K562 (cell line): ENCODE measurements around the gene PITPNM1. TPM values are rescaled to one million over a fixed set of nuclear protein-coding genes. Genes with fewer than 3 reads are reported as not detected.
A peak's percentile ranks its signal among the peaks of the same experiment; 100 is the strongest.

Experiments used
- COPS2 ChIP-seq: fragments of 450-650 bp; conservative IDR thresholded peaks from 2 replicates; pipeline ENCODE4 v1.6.1; 2016; ENCODE audit warnings: mild to moderate bottlenecking, moderate library complexity
- FIP1L1 ChIP-seq: fragments of 200-400 bp; formaldehyde crosslinking; IDR thresholded peaks from 2 replicates; pipeline ENCODE4 v1.6.1; 2018; ENCODE audit warnings: mild to moderate bottlenecking, low read depth, low read length; ENCODE audit not compliant: poor library complexity, severe bottlenecking
- PHF8 ChIP-seq: fragments of 200-600 bp; sonication (generic); IDR thresholded peaks from 2 replicates; pipeline ENCODE4 v1.6.1; 2012; ENCODE audit warnings: mixed run types, mild to moderate bottlenecking, inconsistent platforms, low read length, moderate library complexity, borderline replicate concordance
- POLR2G ChIP-seq: fragments of 200-400 bp; formaldehyde crosslinking; IDR thresholded peaks from 2 replicates; pipeline ENCODE4 v1.6.1; 2017; ENCODE audit warnings: low read depth, mild to moderate bottlenecking, antibody characterized with exemption, low read length, moderate library complexity
- RBBP5 ChIP-seq: fragments of 200-600 bp; sonication (generic); IDR thresholded peaks from 2 replicates; pipeline ENCODE4 v1.6.1; 2012; ENCODE audit warnings: borderline replicate concordance, mild to moderate bottlenecking, low read length, control low read depth, inconsistent platforms; ENCODE audit not compliant: insufficient read depth, poor library complexity, severe bottlenecking
- RFX5 ChIP-seq: IDR thresholded peaks from 2 replicates; pipeline ENCODE4 v1.6.1; 2011; ENCODE audit warnings: low read depth, mild to moderate bottlenecking, improper control_type of control experiment, low read length
- THRA ChIP-seq: fragments of 450-650 bp; IDR thresholded peaks from 2 replicates; pipeline ENCODE4 v1.6.1; 2017; ENCODE audit warnings: mild to moderate bottlenecking, moderate library complexity
- ZNF398 ChIP-seq: fragments of 250-450 bp; sonication (Bioruptor Pico); IDR thresholded peaks from 2 replicates; pipeline ENCODE4 v1.8.0; 2021; ENCODE audit warnings: moderate library complexity, mild to moderate bottlenecking, inconsistent platforms
- ZNF778 ChIP-seq: fragments of 450-650 bp; formaldehyde crosslinking; IDR thresholded peaks from 2 replicates; pipeline ENCODE4 v1.4.0; 2020; ENCODE audit warnings: mild to moderate bottlenecking, moderate library complexity
- polyA plus RNA-seq, 8 experiments: library from polyadenylated mRNA; depleted of rRNA in 4 of 8; stranded (reverse) in 5 of 8; unstranded in 3 of 8; fragments of >200 nt; fragmentation: Nextera tagmentation in 2 of 8; fragmentation: Illumina TruSeq in 1 of 8; extraction: Ambion mirVana in 2 of 8; extraction: Trizol in 1 of 8; gene quantifications; 2 replicates each; pipeline versions ENCODE4 v1.2.1 to v1.2.3, GENCODE V29; 2011 to 2014; ENCODE audit warnings: inconsistent platforms in 1 of 8, missing spikeins in 1 of 8
- total RNA-seq, 7 experiments: library from RNA; depleted of rRNA in 6 of 7; stranded (reverse); fragments of >200 nt in 6 of 7; fragmentation: Illumina TruSeq in 2 of 7; extraction: Trizol in 2 of 7; gene quantifications; 2 replicates each; pipeline versions ENCODE4 v1.2.1 to v1.2.3, GENCODE V29; 2011 to 2021; ENCODE audit warnings: low replicate concordance in 1 of 7
- TF ChIP-seq, protein P1 (sequence below), 3 experiments: fragments of 200-800 bp in 1 of 3; fragments of 250-450 bp in 1 of 3; fragments of 450-650 bp in 1 of 3; sonication (Bioruptor Pico) in 1 of 3; sonication (Bioruptor generic) in 1 of 3; formaldehyde crosslinking in 1 of 3; IDR thresholded peaks; 2 replicates each; pipeline versions ENCODE4 v1.6.1 to v1.8.0; 2016 to 2022; ENCODE audit warnings: mild to moderate bottlenecking in 2 of 3, missing genetic modification characterization in 2 of 3, missing compliant biosample characterization in 1 of 3, moderate library complexity in 1 of 3
- TF ChIP-seq, protein P2 (sequence below): fragments of 450-650 bp; IDR thresholded peaks from 2 replicates; pipeline ENCODE4 v1.6.1; 2017; ENCODE audit warnings: antibody characterized with exemption, mild to moderate bottlenecking

The PITPNM1 gene
- total and polyA plus RNA-seq, 9 of the 15 experiments (the other 6 are each of a cell fraction or from before 2014, with no cell fraction given), result 0.11 to 53.7 (median 16.0) TPM

DNA sequence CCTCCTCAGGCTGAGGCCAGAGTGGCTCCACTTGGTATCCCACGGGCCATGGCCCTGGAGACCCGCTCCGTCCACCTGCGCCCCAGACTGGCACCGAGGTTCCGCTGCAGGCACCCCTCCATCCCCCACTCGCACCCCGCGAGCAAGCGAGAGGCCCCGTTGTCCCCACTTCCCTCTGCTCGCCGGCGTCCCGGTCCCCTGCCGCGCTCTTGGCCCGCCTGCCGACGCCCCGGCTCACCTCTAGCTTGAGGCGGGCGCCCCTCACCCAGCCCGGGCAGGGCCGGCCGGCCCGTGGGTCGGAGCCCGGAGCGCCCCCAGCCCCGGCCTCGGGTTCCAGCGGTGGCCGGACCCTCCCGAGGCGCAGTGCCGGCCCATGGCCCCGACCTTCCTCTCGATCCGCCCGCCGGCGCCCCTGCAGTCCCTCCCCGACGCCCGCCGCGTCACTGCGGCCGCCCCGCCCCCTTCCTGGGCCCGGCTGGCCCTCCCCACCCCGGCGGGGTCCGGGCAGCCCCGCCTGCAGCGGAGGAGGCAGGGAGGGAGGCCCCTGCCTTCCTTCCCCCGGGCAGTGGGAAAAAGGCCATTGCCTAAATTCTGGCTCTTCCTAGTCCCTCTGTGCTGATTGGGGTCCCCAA lies at the start of gene PITPNM1 (continued):
- TF ChIP-seq, protein P1, sequence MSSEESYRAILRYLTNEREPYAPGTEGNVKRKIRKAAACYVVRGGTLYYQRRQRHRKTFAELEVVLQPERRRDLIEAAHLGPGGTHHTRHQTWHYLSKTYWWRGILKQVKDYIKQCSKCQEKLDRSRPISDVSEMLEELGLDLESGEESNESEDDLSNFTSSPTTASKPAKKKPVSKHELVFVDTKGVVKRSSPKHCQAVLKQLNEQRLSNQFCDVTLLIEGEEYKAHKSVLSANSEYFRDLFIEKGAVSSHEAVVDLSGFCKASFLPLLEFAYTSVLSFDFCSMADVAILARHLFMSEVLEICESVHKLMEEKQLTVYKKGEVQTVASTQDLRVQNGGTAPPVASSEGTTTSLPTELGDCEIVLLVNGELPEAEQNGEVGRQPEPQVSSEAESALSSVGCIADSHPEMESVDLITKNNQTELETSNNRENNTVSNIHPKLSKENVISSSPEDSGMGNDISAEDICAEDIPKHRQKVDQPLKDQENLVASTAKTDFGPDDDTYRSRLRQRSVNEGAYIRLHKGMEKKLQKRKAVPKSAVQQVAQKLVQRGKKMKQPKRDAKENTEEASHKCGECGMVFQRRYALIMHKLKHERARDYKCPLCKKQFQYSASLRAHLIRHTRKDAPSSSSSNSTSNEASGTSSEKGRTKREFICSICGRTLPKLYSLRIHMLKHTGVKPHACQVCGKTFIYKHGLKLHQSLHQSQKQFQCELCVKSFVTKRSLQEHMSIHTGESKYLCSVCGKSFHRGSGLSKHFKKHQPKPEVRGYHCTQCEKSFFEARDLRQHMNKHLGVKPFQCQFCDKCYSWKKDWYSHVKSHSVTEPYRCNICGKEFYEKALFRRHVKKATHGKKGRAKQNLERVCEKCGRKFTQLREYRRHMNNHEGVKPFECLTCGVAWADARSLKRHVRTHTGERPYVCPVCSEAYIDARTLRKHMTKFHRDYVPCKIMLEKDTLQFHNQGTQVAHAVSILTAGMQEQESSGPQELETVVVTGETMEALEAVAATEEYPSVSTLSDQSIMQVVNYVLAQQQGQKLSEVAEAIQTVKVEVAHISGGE (CRISPR knock-in tag; IDR thresholded peaks at IDR 0.05), result peak in 1 of 3 experiments; percentile 72; a peak in 2 of 6 replicates
- peak; percentile 2 for TF ChIP-seq FIP1L1
- no peak for TF ChIP-seq ZNF398 (CRISPR knock-in tag)
- TF ChIP-seq PHF8, result peak; percentile 63; the same call in 1 of the 2 replicates
- no peak for TF ChIP-seq THRA
- TF ChIP-seq COPS2, result no peak
- TF ChIP-seq RFX5, result no peak
- TF ChIP-seq ZNF778 (CRISPR knock-in tag), result no peak
- TF ChIP-seq, protein P2, sequence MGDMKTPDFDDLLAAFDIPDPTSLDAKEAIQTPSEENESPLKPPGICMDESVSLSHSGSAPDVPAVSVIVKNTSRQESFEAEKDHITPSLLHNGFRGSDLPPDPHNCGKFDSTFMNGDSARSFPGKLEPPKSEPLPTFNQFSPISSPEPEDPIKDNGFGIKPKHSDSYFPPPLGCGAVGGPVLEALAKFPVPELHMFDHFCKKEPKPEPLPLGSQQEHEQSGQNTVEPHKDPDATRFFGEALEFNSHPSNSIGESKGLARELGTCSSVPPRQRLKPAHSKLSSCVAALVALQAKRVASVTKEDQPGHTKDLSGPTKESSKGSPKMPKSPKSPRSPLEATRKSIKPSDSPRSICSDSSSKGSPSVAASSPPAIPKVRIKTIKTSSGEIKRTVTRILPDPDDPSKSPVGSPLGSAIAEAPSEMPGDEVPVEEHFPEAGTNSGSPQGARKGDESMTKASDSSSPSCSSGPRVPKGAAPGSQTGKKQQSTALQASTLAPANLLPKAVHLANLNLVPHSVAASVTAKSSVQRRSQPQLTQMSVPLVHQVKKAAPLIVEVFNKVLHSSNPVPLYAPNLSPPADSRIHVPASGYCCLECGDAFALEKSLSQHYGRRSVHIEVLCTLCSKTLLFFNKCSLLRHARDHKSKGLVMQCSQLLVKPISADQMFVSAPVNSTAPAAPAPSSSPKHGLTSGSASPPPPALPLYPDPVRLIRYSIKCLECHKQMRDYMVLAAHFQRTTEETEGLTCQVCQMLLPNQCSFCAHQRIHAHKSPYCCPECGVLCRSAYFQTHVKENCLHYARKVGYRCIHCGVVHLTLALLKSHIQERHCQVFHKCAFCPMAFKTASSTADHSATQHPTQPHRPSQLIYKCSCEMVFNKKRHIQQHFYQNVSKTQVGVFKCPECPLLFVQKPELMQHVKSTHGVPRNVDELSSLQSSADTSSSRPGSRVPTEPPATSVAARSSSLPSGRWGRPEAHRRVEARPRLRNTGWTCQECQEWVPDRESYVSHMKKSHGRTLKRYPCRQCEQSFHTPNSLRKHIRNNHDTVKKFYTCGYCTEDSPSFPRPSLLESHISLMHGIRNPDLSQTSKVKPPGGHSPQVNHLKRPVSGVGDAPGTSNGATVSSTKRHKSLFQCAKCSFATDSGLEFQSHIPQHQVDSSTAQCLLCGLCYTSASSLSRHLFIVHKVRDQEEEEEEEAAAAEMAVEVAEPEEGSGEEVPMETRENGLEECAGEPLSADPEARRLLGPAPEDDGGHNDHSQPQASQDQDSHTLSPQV, result 0 out of 2 replicates have a peak, but pooled peaks have one; percentile 28
- TF ChIP-seq POLR2G, result peak; percentile 68
- peak; percentile 55 for TF ChIP-seq RBBP5
